ENCODE data around the gene PIK3R3. TPM values are rescaled to one million over a fixed set of nuclear protein-coding genes. Genes with fewer than 3 reads are reported as not detected.

PIK3R3 gene
- total RNA-seq, 4 donors from 2014 or later = 3.0 to 7.6 (median 6.2) TPM

- Histone ChIP-seq H3K27ac (no peak overlapping the region), H3K27me3 (no peaks in the 10 kb centered on the region), H3K4me1 (no peaks in the 10 kb centered on the region), H3K36me3 (peaks cover 0 to 78% (median 19%) of the 10 kb centered on the region in 3 donors), H3K9me3 (no peaks in the 10 kb centered on the region), H3K4me3 (no peak overlapping the region)
- 92 to 100% methylated on average over 6 to 8 of the region's 8 CpGs for WGBS, 2 donors
- TF ChIP-seq CTCF (IDR thresholded peaks at IDR 0.05) (no peak), POLR2A (IDR thresholded peaks at IDR 0.05) (no peak)
- no peak for DNase-seq
- intact Hi-C loops (cut with DNase I) = no loop called here
Observed at GRCh38 chr1:46027788-46028573, 104.4 kb downstream of the PIK3R3 start.

- peaks cover 6 to 77% (median 19%) of the 10 kb centered on the region in 3 donors for H3K36me3 ChIP-seq
- TF ChIP-seq POLR2A (IDR thresholded peaks at IDR 0.05) (no peak), CTCF (IDR thresholded peaks at IDR 0.05) (no peak)
- no peak overlapping the region for H3K27ac ChIP-seq
- no peaks in the 10 kb centered on the region for H3K27me3 ChIP-seq
- no peaks in the 10 kb centered on the region for H3K9me3 ChIP-seq
- 96 to 98% methylated on average over 3 of the region's 3 CpGs for WGBS, 2 donors
- intact Hi-C loops (cut with DNase I) = no loop called here
- H3K4me1 ChIP-seq = no peaks in the 10 kb centered on the region
- H3K4me3 ChIP-seq = no peak overlapping the region
- no peak for DNase-seq
Observed at GRCh38 chr1:46026531-46026930, 105.9 kb downstream of the PIK3R3 start.

- Histone ChIP-seq H3K27me3 (no peaks in the 10 kb centered on the region), H3K36me3 (peaks cover 6 to 36% (median 7%) of the 10 kb centered on the region in 3 donors), H3K9me3 (no peaks in the 10 kb centered on the region), H3K4me1 (no peaks in the 10 kb centered on the region), H3K27ac (no peak overlapping the region), H3K4me3 (no peak overlapping the region)
- DNase-seq = no peak
- peak in 1 of 6 experiments; percentile 7 for TF ChIP-seq CTCF (IDR thresholded peaks at IDR 0.05)
- TF ChIP-seq POLR2A (IDR thresholded peaks at IDR 0.05) = no peak
- intact Hi-C loops (cut with DNase I) = no loop called here
- 88 to 95% methylated on average over 1 to 2 of the region's 2 CpGs for WGBS, 2 donors
Observed at GRCh38 chr1:46021046-46021996, 111.1 kb downstream of the PIK3R3 start.

GRCh38 chr1:46020010-46020409, 112.4 kb downstream of the PIK3R3 start:
- TF ChIP-seq POLR2A (IDR thresholded peaks at IDR 0.05) (no peak), CTCF (IDR thresholded peaks at IDR 0.05) (no peak)
- no peak for DNase-seq
- H3K4me1 ChIP-seq = no peaks in the 10 kb centered on the region
- no peaks in the 10 kb centered on the region for H3K27me3 ChIP-seq
- 70 to 78% methylated on average over 4 of the region's 4 CpGs for WGBS, 2 donors
- intact Hi-C loops (cut with DNase I) = no loop called here
- peaks cover 6 to 29% (median 7%) of the 10 kb centered on the region in 3 donors for H3K36me3 ChIP-seq
- H3K9me3 ChIP-seq = no peaks in the 10 kb centered on the region
- H3K4me3 ChIP-seq = no peak overlapping the region
- no peak overlapping the region for H3K27ac ChIP-seq

GRCh38 chr1:46019348-46019747, 113.1 kb downstream of the PIK3R3 start:
- no peak for DNase-seq
- Histone ChIP-seq H3K4me1 (no peaks in the 10 kb centered on the region), H3K27me3 (no peaks in the 10 kb centered on the region), H3K4me3 (no peak overlapping the region), H3K27ac (no peak overlapping the region), H3K36me3 (peaks cover 6 to 27% (median 7%) of the 10 kb centered on the region in 3 donors), H3K9me3 (no peaks in the 10 kb centered on the region)
- TF ChIP-seq CTCF (IDR thresholded peaks at IDR 0.05) (no peak), POLR2A (IDR thresholded peaks at IDR 0.05) (no peak)
- intact Hi-C loops (cut with DNase I) = no loop called here
- WGBS, 2 donors = 98 to 100% methylated on average over 1 to 6 of the region's 7 CpGs
